OCI-LY1 (cell line): ENCODE results near the gene SAMD1.
A peak's percentile ranks its signal among the peaks of the same experiment; 100 is the strongest.

ENCODE experiments used
- EZH2 ChIP-seq: fragments of 200-600 bp; sonication (generic), shearing (Covaris generic); IDR thresholded peaks from 2 replicates; pipeline ENCODE4 v1.8.0; 2017; ENCODE audit warnings: borderline replicate concordance, mixed run types, mild to moderate bottlenecking, antibody characterized with exemption, low read length, moderate library complexity, mixed read lengths
- TF ChIP-seq, protein P1 (sequence below): fragments of 200-600 bp; sonication (generic), shearing (Covaris generic); IDR thresholded peaks from 2 replicates; pipeline ENCODE4 v1.5.1; 2017; ENCODE audit warnings: mild to moderate bottlenecking, antibody characterized with exemption, low read length, moderate library complexity, mixed read lengths

DNA sequence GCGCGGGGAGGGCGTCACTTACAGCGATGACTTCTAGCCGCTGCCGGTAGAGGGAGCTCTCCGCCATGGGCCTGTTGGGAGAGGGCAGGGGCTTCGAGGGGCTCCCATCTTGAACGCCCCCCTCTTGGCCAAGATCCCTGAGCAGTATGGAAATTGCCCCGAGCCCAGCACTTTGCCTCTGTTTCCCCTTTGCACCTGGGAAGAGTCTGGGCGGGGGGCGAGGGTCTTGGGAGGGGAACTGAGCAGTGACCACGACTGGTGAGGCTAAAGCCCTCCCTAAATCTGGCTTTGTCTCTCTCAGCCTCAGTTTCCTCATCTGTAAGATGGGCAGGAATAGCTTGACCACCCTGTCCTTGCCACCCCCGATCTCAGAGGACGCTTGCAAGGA lies 31.5 kb downstream of the SAMD1 start:
- TF ChIP-seq, protein P1, sequence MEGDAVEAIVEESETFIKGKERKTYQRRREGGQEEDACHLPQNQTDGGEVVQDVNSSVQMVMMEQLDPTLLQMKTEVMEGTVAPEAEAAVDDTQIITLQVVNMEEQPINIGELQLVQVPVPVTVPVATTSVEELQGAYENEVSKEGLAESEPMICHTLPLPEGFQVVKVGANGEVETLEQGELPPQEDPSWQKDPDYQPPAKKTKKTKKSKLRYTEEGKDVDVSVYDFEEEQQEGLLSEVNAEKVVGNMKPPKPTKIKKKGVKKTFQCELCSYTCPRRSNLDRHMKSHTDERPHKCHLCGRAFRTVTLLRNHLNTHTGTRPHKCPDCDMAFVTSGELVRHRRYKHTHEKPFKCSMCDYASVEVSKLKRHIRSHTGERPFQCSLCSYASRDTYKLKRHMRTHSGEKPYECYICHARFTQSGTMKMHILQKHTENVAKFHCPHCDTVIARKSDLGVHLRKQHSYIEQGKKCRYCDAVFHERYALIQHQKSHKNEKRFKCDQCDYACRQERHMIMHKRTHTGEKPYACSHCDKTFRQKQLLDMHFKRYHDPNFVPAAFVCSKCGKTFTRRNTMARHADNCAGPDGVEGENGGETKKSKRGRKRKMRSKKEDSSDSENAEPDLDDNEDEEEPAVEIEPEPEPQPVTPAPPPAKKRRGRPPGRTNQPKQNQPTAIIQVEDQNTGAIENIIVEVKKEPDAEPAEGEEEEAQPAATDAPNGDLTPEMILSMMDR: peak; percentile 88
- no peak for TF ChIP-seq EZH2
